GM18520 (cell line): Measurements from ENCODE around the gene PAX5.

Experiments used
- ATAC-seq: cut with Tn5 transposase; IDR thresholded peaks from one replicate; pipeline ENCODE4 v1.9.1; 2021; ENCODE audit not compliant: unreplicated experiment

The PAX5 gene

DNA sequence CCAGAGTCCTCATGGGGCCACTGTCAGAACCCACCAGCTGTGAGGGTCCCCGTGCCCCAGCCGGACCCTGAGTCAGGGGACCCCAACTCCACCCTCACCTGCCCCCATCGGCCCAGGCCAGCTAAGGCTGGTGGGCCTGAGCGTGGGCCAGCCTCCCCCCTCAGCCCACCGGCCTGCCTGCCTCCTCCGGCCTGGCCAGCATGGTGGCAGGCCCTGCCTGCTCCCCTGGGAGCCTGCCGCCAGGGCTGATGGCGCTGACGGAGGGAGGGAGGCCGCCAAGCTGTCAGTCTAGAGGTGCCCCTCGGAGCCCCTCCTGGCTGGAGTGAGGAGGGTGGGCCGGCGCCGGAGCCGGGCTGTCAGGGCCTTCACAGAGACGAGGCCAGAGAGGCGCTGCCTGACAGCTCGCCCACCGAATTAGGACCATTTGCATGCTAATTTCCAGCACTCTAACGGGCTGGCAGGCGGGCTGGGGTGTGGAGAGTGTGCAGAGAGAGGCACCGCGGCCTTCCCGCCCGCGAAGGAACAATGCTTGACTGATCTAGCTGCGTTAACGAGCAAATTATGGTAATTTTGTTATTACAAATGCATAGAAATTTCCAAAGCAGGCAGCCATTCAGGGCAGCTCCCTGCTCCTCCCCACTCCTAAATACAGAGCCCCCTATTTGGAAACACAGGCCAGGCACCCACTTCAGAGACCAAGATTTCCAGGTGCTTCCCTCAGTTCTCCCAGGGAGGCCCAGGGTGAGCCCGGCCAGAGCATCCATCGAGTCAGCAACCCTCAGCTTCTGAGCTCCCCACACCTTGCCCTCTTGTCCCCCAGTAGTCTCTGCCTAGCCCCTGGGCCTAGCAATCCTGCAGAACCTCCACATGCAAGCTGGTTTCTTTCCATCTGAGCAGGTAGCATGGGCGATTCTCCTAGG is 169.3 kb downstream of the PAX5 start:
- ATAC-seq: no peak

DNA sequence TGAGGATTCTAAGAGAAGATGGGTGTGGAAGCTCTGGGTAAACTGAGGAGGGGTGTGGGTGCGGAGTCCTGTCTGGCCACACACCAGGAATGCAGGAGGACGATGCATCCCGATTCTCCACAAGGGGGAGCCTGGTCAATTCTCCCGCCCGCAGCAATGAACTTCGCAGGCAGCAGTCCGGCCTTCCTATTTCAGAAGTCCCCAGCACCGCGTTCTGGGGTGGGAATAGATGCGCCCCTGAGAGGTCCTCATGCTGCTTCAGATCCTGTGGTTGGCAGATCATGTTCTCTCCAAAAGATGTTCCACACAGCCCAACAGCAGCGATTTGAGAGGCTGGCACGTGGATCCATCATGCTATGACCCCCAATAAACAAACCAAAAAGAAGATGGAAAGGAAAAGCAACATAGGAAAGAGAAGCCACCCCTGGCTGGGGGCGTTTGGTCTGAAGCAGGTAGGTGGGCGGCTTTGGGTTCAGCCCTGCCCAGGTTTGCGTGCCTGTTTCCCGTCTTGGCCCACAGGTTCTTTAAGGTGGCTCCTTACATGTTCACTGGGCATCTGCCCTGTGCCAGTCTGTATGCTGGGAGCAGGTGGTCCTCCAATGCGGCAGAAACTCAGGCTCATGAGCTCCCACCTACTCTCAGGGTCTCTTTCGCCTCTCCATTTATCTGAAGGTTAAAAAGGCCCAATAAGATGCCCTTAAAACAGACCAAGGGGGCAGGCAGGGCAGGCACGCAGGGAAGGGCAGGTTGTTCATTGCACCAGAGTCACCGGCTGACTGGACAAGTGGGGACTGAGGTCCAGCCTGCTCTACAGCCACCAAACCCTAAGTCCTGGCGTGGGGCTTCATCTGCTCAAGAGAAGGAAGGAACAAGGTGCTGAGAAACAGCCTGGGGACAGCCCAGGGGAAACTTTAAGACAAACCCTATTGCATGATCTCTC is 171.6 kb downstream of the PAX5 start:
- no peak for ATAC-seq

DNA sequence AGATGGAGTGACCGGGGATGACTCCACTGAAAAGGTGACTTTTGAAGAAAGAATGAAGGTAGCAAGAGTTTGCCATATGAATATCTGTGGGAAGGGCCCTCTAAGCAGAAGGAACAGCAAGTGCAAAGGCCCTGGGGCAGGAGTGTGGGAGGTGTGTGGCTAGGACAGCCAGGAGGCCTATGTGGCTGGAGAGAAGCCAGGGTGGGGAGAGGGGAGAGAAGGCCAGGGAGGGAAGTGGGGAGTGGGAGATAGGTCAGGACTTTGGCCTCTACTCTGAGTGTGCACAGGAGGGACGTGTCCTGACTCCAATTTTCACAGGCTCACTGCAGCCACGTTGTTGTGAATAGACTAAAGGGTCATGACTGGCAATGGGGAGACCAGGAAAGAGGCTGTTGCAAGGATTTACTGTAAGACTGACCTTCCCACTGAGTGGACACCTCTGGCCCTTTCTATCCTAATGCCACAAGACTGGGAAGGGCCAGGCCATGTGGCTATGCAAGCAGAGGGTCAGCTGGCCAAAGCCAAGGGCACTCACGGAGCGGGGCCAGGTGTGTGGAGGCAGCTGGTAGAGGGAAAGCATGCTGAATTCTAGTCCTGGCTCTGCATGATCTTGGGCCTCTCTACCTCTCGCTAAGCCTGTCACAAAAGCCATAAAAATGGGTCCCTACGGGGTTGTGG is 172.4 kb downstream of the PAX5 start:
- ATAC-seq: no peak

DNA sequence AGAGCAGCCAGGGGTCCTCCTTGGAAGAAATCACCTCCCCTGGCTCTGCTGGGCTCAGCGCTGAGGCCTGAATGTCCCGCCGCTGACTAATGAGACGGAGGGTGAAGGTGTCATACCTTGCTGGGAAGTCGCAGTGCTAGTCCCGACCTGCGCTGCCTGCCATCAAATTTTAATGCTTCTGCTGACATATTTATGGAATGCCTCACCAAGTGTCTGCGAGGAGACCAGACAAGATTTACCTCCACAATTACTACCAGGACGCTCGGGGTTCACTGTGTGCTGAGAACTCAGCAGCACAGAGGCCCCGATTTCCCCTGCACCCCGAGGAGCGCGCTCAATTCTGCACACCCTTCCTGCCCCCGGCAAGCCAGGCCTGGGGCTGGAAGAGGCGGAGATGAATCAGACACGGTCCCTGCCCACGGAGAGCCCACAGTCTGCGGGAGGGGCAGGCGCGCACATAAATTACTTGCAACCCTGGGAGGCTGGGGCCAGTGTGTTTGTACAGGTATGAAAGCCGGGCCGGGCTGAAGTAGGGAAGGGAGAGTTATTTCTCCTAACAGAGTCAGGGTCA is 175.2 kb downstream of the PAX5 start:
- ATAC-seq: no peak

DNA sequence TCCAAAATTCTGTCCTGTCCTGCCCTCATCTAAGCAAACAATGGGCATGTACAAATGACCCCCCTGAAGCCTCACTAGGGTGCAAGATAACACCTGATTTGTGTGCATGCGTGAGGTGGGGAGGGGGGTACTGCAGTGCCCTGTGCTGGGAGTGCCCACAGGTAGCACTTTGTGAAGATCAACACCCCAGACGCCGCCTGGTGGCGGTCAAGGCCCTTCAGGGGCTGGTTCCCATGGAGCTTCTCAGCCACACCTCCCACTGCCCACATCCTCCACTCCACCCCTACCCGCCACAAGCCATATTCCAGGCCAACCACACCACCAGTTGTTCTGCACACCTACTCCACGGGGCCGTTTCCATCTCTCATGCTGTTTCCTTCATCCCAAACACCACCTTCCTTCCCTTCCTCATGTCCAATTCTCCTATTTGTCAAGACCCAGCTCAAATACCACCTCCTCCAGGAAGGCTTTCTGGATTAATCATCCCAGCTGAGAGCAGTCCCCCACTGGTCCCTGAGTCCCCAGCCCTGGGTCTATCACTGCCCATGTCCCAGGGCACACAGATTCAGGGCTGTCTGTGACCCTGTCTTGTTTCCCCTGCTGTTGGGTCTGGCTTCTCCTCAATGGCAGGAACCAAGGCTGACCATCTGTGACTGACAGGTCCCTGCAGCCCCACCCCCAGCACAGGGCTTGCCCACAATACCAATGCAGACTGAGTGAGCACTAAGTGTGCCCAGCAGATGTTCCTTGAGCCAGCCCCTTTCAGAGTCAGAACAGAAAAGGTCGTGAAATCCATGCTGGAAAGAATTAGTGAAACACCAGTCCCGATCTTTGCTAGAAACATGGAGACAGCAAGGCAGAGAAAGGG is 178.4 kb downstream of the PAX5 start:
- ATAC-seq: no peak

DNA sequence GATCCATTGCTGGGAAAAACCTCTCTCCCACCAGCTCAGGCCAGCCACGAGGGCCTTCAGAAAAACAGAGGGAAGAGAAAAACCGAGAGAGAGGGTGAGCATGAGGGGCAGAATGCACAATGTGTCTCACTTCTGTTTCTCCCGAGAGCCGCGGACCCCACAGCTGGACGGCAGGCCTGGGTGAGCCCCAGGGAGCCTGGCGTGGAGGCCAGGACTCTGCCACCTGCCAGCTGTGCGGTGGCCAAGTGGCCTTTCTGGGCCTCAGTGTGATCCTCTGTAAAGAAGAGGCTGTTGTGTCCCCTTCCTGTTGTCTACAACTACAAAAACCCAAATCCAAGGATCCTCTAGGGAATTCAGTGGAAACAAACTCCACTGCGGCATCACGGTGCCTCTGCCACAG is 179.3 kb downstream of the PAX5 start:
- no peak for ATAC-seq

DNA sequence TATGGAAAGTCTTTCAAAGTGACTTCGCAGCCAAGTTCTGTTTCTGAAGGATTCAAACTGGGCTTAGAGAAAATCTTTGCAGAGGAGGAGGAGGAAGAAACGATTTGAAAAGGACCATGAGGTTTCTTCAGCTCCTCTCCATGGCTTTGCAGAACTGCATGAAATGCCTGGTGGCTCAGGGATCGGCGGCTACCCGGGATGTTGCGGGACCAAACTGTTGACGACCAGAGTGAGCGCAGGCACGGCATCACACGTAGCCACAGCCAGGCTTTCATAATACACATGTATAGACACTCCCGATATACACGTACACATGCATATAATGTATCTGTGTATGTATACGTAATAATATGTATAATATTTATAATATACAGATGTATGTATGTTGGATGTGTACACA is 180.0 kb downstream of the PAX5 start:
- no peak for ATAC-seq

DNA sequence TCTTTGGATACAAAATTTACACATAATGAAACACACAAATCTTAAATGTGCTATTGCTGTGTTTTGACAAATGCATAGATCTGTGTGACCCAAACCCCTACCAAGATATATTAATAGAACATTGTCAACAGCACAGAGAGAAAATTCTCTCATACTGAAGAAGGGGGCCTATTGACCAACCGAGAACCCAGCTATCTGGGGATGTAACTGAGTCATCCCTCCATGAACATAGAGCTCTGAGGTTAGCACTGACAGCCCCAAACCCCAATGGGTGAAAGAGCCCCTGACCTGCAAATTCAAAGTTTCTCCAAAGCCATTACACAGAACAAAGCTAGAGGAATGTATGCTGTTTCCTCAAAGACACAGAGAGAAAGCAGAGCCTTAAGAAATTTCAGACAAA is 180.8 kb downstream of the PAX5 start:
- no peak for ATAC-seq

DNA sequence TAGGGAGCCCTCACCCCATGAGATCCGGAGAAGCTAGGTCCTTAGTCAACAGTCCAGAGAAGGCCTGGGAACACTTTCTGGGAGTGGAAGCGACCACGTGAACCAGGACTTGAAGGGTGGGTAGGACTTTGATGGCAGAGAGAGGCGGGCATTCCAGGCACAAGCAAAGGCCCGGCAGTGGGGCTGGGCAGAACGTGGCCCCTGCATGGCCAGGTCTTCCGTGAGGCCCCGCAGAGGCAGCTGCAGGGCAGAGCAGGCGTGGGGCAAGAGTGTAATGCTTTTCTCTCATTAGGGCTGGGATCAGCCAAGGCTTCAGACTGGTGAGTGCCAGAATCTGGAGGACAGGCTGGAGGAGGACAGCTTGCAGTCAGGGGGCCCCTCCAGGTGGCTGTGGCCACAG is 184.1 kb downstream of the PAX5 start:
- ATAC-seq: no peak

DNA sequence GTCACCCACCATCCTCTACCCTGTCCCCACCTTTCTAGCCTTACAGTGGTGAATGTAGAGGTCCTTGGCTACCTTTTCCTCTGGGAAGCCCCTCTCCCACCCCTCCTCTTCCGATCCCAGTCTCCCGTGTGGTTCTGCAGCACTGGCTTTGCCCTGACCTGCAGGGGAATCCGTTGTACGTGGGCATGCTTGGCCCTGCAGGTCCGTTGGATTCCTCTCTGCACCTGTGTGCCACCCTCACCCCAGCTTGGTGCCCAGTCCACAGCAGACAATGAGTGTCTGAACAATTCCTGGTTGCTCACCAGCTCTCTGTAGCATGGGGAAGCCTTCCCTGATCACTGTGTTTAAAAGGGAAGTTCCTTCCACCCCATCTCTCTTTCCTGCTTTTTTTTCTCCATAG is 185.1 kb downstream of the PAX5 start:
- no peak for ATAC-seq

DNA sequence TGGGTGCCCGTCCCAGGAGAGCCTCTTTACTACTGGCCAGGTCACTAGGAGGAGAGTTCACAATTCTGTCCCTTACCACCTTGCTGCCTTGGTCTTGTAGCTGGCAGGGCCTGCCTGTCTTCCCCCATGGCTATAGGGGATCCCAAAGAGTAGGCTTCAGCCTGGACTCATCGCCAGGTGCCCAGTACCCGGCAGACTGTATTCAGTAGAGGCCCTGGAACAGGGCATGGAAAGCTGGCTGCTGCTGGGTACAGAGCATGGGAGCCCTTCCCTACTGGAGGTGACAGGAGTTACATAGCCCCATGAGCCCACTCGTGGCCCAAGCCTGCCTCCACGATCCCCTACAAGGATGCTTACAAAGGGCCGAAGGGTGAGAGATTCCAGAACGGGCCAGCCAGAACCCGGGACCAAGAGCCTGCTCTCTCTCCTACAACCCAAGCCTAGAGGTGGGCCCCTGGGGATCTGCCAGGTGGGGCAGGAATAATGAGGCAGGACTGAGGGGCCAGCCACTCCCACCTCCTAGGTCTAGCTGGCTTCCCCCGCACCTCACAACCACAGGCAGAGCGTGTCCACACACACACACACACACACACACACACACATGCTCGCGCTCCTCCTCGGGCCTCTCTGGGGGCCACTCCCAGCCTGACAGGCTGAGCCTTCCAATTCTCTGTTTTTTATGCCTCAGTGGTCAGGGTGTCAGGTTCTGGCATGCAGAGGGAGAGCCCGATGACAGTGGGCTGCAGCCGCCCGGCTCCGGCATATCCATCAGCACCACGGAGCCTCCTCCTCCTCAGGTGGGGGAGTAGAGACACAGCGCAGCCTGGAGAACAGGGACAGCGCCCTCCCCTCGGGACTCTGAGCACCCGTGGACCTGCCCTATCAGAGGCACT is 186.0 kb downstream of the PAX5 start:
- ATAC-seq: no peak

DNA sequence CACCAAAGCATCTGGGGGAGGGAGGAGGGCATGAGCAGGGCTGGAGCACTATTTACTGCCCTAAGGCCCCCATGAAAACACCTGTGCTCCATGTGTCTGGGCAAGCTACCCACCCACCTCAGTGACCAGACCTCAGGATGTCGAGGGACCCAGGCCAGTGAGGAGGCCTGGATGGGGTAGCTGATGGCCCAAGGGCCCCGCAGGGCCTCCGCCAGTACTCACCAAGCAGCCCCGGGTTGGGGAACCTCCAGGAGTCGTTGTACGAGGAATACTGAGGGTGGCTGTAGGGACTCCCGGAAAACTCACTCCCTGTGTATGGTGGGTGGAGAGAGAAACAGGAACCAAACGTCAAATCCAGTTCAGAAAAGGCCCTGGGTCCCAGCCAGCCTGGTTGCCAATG is 187.4 kb downstream of the PAX5 start:
- no peak for ATAC-seq

DNA sequence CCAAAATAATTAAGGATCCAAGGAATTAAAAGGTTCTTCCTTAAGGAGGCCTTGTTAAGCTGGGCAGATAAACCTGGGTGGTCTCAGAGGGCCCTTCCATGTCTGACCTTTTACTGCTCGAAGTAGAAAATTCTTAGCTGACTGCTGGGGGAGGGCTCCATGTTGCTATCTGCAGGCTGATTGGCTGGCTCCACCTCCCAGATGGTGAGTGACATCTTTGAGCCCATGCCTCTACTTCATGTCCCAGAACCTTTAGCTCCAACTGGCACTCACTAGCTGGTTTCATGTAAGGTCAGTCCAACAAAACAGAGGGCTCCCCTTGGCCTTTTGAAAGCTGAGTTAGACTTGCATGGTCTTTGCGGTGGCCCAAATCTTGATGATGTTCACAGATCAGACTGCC is 188.2 kb downstream of the PAX5 start:
- no peak for ATAC-seq

DNA sequence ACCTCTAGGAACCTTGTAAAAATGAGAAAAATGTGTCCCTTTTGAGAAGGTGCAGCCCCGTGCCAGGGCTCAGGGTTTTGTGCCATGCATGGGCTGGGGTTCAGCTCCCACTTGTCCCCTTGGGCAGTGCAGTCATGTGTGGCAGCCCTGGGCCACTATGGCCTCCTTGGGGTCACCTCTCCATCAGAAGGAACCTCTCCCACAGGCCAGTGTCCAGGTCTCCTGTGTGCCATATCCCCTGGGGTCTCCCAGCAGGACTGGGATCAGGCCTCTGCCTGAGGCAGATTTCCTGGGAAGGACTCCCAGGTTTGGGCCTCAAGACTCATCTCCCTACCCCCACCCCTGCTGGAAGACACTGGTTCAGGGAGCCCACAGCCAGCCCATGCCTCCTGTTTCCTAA is 189.1 kb downstream of the PAX5 start:
- no peak for ATAC-seq

DNA sequence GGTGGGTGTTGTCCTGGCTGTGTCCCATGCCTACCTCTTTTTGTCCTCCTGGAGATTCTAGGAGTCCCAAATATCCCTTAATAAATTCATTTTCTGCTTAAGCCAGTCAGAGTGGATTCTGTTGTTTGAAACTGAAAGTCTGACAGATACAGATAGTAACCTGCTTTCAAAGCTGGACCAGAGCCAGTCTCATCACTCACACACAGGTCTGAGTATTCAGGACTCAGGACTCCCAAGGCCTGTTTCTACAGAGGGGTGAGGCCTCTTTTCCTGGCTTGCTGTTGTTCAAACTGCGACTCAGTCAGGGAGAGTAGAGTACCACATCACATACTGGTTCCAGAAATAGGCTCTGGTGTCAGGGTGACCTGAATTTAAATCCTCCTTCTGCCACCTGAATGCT is 190.1 kb downstream of the PAX5 start:
- no peak for ATAC-seq

DNA sequence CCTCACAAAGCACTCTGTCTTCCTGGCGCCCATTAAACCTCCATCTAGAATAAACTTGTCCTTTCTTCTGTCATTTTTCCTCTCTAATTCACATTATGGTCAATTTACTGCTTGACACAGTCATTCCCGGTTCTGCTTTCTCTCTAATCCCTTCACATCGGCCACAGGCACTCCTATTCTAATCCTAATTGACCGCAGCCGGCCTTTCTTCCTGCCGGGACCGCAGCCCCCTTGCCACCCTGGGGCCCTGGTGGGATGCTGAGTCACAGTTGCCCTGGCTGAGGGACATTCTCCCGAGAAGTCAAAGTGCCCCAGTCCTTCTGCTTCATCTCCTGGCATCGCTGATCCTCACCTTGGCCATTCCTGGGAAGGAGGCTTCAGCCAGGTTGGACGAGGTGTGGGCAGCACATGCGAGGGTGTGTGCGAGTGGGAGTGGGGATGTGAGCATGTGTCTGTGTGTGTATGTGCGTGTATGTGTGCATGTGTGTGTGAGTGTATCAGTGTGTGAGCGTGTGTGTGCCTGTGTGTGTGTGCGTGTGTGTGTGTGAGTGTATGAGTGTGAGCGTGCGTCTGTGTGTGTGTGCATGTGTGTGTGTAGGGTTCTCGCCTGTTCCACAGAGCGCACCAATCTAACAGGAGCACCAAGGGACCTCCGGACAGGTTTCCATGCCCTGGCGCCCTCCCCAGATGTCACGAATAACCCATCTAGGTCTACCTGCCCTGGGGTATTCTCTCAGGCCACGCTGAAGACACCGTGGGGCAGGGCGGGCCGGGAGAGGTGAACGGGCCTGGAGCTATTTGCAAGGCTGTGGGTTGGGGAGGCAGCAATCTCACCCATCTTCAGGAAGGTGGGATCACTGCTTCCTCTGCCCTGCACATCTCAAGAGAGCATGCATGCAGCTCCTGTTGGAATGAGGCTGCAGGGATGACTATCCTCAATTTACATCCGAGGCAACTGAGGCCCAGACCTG is 191.2 kb downstream of the PAX5 start:
- ATAC-seq: no peak

DNA sequence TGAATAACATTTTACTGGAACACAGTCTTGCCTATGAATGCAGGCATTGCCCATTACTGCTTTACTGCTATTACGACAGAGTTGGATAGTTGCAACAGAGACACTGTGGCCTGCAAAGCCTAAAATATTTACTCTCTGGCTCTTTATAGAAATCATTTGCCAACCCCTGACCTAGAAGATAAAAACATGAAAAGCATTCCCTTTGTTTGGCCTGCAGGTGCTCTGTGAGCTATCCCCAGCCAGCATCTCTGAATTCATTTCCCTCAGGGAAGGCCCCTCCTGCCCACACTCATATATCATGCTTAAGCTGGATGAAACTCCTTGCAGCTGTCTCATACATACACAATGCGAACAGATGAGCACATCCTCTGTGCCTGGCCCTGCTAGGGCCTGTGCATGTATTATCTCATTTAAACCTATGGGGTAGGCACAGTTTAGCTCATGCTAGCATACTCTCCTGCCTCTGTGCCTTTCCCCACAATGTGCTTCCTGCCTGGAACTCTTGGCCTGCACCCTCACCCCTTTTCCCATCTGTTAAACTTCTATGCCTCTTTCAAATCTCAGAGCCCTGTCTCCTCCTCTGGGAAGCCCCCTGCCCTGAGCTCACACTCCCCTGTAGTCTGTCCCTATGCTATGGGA is 193.1 kb downstream of the PAX5 start:
- no peak for ATAC-seq
